DOHH2 (cell line): ENCODE measurements around the gene SLN.

Experiments
- H3F3A ChIP-seq: fragments of 200-600 bp; sonication (generic), shearing (Covaris generic); 2 replicates; pipeline ENCODE4 v1.6.0; 2016; ENCODE audit warnings: antibody characterized with exemption, mild to moderate bottlenecking; ENCODE audit not compliant: control insufficient read depth, insufficient read depth
- H3K27ac ChIP-seq: fragments of 200-600 bp; sonication (generic); 2 replicates; pipeline ENCODE4 v1.5.1; 2014; ENCODE audit warnings: low read depth, mild to moderate bottlenecking, low read length, moderate library complexity
- H3K27me3 ChIP-seq: fragments of 200-600 bp; sonication (generic); 2 replicates; pipeline ENCODE4 v1.6.1; 2014; ENCODE audit warnings: mild to moderate bottlenecking, low read length, mixed read lengths; ENCODE audit not compliant: control insufficient read depth
- H3K36me3 ChIP-seq: fragments of 200-600 bp; sonication (generic); 2 replicates; pipeline ENCODE4 v1.6.1; 2014; ENCODE audit warnings: mild to moderate bottlenecking, low read length, moderate library complexity, mixed read lengths; ENCODE audit not compliant: control insufficient read depth
- H3K4me1 ChIP-seq: fragments of 200-600 bp; sonication (generic); 2 replicates; pipeline ENCODE4 v1.6.1; 2014; ENCODE audit warnings: mild to moderate bottlenecking, low read length, mixed read lengths; ENCODE audit not compliant: control insufficient read depth
- H3K4me2 ChIP-seq: fragments of 200-600 bp; sonication (generic); 2 replicates; pipeline ENCODE4 v1.6.0; 2014; ENCODE audit warnings: mild to moderate bottlenecking, low read length, moderate library complexity
- H3K4me3 ChIP-seq: fragments of 200-600 bp; sonication (generic); 2 replicates; pipeline ENCODE4 v1.5.1; 2014; ENCODE audit warnings: mild to moderate bottlenecking, low read length, mixed read lengths
- H3K79me2 ChIP-seq: fragments of 200-600 bp; sonication (generic); 2 replicates; pipeline ENCODE4 v1.6.1; 2014; ENCODE audit warnings: mild to moderate bottlenecking, low read length, mixed read lengths; ENCODE audit not compliant: control insufficient read depth
- H3K9me2 ChIP-seq: fragments of 200-600 bp; sonication (generic); replicated peaks from 2 replicates; pipeline ENCODE4 v1.6.1; 2014; ENCODE audit warnings: mild to moderate bottlenecking, low read length, mixed read lengths; ENCODE audit not compliant: control insufficient read depth
- H3K9me3 ChIP-seq: fragments of 200-600 bp; sonication (generic); 2 replicates; pipeline ENCODE4 v1.6.1; 2014; ENCODE audit warnings: antibody characterized with exemption, low read length, mixed read lengths; ENCODE audit not compliant: control insufficient read depth, insufficient read depth
- H4K20me1 ChIP-seq: fragments of 200-600 bp; sonication (generic); 2 replicates; pipeline ENCODE4 v1.6.0; 2014; ENCODE audit warnings: low read depth, mild to moderate bottlenecking, antibody characterized with exemption, low read length, moderate library complexity; ENCODE audit not compliant: control insufficient read depth, insufficient read depth
- EZH2phosphoT487 ChIP-seq: fragments of 200-600 bp; sonication (generic); IDR thresholded peaks from 2 replicates; pipeline ENCODE4 v1.6.1; 2017; ENCODE audit warnings: borderline replicate concordance, mild to moderate bottlenecking, antibody characterized with exemption, low read length, moderate library complexity, mixed read lengths
- TF ChIP-seq, protein P1 (sequence below): fragments of 200-600 bp; sonication (generic); IDR thresholded peaks from one replicate; pipeline ENCODE4 v1.5.1; 2014; ENCODE audit warnings: antibody characterized with exemption, mild to moderate bottlenecking, low read depth, low read length; ENCODE audit not compliant: poor library complexity, severe bottlenecking

The SLN gene

DNA sequence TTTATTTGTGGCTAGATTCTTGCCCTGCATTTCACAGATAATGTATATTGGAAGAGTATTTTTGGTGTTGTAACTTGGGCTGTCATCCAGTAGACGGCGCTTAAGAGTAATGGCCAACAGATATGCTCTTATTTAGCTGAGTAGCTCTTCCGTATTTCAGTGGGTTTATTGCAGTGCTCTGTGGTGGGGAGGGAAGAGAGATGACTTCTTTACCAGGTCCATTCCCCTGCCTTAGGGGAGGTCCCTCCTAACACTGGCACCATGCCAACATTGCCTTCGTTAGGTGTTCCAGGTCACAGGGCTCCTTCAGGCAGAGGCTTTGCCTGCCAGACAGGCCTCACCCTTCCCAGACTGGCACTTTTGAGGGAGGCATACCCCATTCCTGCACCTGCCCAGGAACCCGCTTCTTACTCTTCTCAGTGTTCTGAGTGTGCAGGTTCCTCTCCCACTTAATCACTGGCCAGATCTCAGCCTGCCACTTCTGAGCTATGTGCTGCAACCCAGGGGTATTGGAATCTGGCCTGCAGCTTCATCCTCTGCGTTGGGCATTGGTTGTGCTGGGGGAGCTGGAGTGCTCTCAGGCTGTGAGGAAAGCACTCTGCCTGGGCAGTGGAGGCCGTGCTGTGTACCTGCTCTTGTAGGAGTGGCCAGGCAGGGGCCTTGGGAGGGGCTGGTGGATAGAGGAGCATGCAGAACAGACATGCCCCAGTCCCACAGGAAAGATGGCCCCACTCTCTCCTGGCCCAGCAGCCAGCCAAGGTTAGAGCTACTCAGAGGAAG is 29.4 kb upstream of the SLN start:
- Histone ChIP-seq H3K27me3 (peaks cover 6% of the 10 kb centered on the region; the same call in 1 of the 2 replicates), H3F3A (no peaks in the 10 kb centered on the region), H3K36me3 (no peaks in the 10 kb centered on the region), H3K27ac (no peak overlapping the region), H3K9me3 (no peaks in the 10 kb centered on the region), H4K20me1 (no peaks in the 10 kb centered on the region), H3K79me2 (no peaks in the 10 kb centered on the region), H3K4me2 (no peak overlapping the region), H3K9me2 (no peaks in the 10 kb centered on the region), H3K4me3 (no peak overlapping the region), H3K4me1 (0 out of 2 replicates have a peak, but pooled peaks cover 3% of the 10 kb centered on the region)
- TF ChIP-seq, protein P1, sequence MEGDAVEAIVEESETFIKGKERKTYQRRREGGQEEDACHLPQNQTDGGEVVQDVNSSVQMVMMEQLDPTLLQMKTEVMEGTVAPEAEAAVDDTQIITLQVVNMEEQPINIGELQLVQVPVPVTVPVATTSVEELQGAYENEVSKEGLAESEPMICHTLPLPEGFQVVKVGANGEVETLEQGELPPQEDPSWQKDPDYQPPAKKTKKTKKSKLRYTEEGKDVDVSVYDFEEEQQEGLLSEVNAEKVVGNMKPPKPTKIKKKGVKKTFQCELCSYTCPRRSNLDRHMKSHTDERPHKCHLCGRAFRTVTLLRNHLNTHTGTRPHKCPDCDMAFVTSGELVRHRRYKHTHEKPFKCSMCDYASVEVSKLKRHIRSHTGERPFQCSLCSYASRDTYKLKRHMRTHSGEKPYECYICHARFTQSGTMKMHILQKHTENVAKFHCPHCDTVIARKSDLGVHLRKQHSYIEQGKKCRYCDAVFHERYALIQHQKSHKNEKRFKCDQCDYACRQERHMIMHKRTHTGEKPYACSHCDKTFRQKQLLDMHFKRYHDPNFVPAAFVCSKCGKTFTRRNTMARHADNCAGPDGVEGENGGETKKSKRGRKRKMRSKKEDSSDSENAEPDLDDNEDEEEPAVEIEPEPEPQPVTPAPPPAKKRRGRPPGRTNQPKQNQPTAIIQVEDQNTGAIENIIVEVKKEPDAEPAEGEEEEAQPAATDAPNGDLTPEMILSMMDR, result peak; percentile 81
- no peak for TF ChIP-seq EZH2phosphoT487

- Histone ChIP-seq H3K36me3 (no peaks in the 10 kb centered on the region), H3F3A (no peaks in the 10 kb centered on the region), H3K9me3 (no peaks in the 10 kb centered on the region), H3K79me2 (no peaks in the 10 kb centered on the region), H4K20me1 (no peaks in the 10 kb centered on the region), H3K4me3 (no peak overlapping the region), H3K9me2 (no peaks in the 10 kb centered on the region), H3K27me3 (peaks cover 6% of the 10 kb centered on the region; the same call in 1 of the 2 replicates), H3K4me2 (no peak overlapping the region), H3K27ac (no peak overlapping the region), H3K4me1 (0 out of 2 replicates have a peak, but pooled peaks cover 3% of the 10 kb centered on the region)
- TF ChIP-seq EZH2phosphoT487, result no peak
- TF ChIP-seq, protein P1, result no peak
These were observed 28.4 kb upstream of the SLN start for GRCh38 chr11:107740271-107740670.

GRCh38 chr11:107736546-107736945 is 24.7 kb upstream of the SLN start:
- Histone ChIP-seq H3K9me2 (no peaks in the 10 kb centered on the region), H3K79me2 (no peaks in the 10 kb centered on the region), H4K20me1 (no peaks in the 10 kb centered on the region), H3K4me2 (no peak overlapping the region), H3K36me3 (no peaks in the 10 kb centered on the region), H3F3A (no peaks in the 10 kb centered on the region), H3K4me1 (0 out of 2 replicates have a peak, but pooled peaks cover 3% of the 10 kb centered on the region), H3K4me3 (no peak overlapping the region), H3K9me3 (no peaks in the 10 kb centered on the region), H3K27ac (no peak overlapping the region), H3K27me3 (peaks cover 11% of the 10 kb centered on the region)
- no peak for TF ChIP-seq EZH2phosphoT487
- TF ChIP-seq, protein P1, result no peak
